ENCODE data around the gene NPAS3.

Gene NPAS3

GRCh38 chr14:33680873-33681272 lies 742.2 kb downstream of the NPAS3 start:
- no peak for TF ChIP-seq CTCF (IDR thresholded peaks at IDR 0.05; ENCODE audit: control insufficient read depth, insufficient read depth, low read depth, low read length, missing control alignments)
- H3K4me3 ChIP-seq (ENCODE audit: control insufficient read depth, low read depth, low read length), result no peak overlapping the region
- DNase-seq (ENCODE audit: low read depth), result no peak

- no peak for DNase-seq (ENCODE audit: low read depth)
- H3K4me3 ChIP-seq (ENCODE audit: control insufficient read depth, low read depth, low read length), result no peak overlapping the region
- TF ChIP-seq CTCF (IDR thresholded peaks at IDR 0.05; ENCODE audit: control insufficient read depth, insufficient read depth, low read depth, low read length, missing control alignments), result no peak
Observed at GRCh38 chr14:33682760-33683159, 744.1 kb downstream of the NPAS3 start.

GRCh38 chr14:33685026-33685425 lies 746.3 kb downstream of the NPAS3 start:
- no peak for TF ChIP-seq CTCF (IDR thresholded peaks at IDR 0.05; ENCODE audit: control insufficient read depth, insufficient read depth, low read depth, low read length, missing control alignments)
- no peak for DNase-seq (ENCODE audit: low read depth)
- no peak overlapping the region for H3K4me3 ChIP-seq (ENCODE audit: control insufficient read depth, low read depth, low read length)

GRCh38 chr14:33685698-33686097 lies 747.0 kb downstream of the NPAS3 start:
- no peak for TF ChIP-seq CTCF (IDR thresholded peaks at IDR 0.05; ENCODE audit: control insufficient read depth, insufficient read depth, low read depth, low read length, missing control alignments)
- H3K4me3 ChIP-seq (ENCODE audit: control insufficient read depth, low read depth, low read length), result no peak overlapping the region
- no peak for DNase-seq (ENCODE audit: low read depth)

- DNase-seq (ENCODE audit: low read depth), result no peak
- no peak overlapping the region for H3K4me3 ChIP-seq (ENCODE audit: control insufficient read depth, low read depth, low read length)
- TF ChIP-seq CTCF (IDR thresholded peaks at IDR 0.05; ENCODE audit: control insufficient read depth, insufficient read depth, low read depth, low read length, missing control alignments), result no peak
Observed at GRCh38 chr14:33686218-33686617, 747.5 kb downstream of the NPAS3 start.

GRCh38 chr14:33686856-33687255 lies 748.2 kb downstream of the NPAS3 start:
- no peak for TF ChIP-seq CTCF (IDR thresholded peaks at IDR 0.05; ENCODE audit: control insufficient read depth, insufficient read depth, low read depth, low read length, missing control alignments)
- H3K4me3 ChIP-seq (ENCODE audit: control insufficient read depth, low read depth, low read length), result no peak overlapping the region
- DNase-seq (ENCODE audit: low read depth), result no peak

- no peak overlapping the region for H3K4me3 ChIP-seq (ENCODE audit: control insufficient read depth, low read depth, low read length)
- no peak for DNase-seq (ENCODE audit: low read depth)
- TF ChIP-seq CTCF (IDR thresholded peaks at IDR 0.05; ENCODE audit: control insufficient read depth, insufficient read depth, low read depth, low read length, missing control alignments), result no peak
Observed at GRCh38 chr14:33689680-33690079, 751.0 kb downstream of the NPAS3 start.

Data from AG09309 (cell line).